HepG2 (cell line): Measurements from ENCODE around the gene NLRC5. TPM values are rescaled to one million over a fixed set of nuclear protein-coding genes. Genes with fewer than 3 reads are reported as not detected.
A peak's percentile ranks its signal among the peaks of the same experiment; 100 is the strongest.

Experiments
- FOXK1 ChIP-seq: sonication (generic); formaldehyde crosslinking; IDR thresholded peaks from 2 replicates; pipeline ENCODE4 v1.4.0; 2020; ENCODE audit warnings: low read depth, missing genetic modification reagents, borderline replicate concordance
- GFI1 ChIP-seq: sonication (generic); formaldehyde crosslinking; IDR thresholded peaks from 2 replicates; pipeline ENCODE4 v1.5.0; 2020; ENCODE audit warnings: missing genetic modification reagents, mild to moderate bottlenecking, borderline replicate concordance
- KDM6A ChIP-seq: IDR thresholded peaks from 2 replicates; pipeline ENCODE4 v1.6.1; 2016; ENCODE audit warnings: low read depth
- MBNL3 ChIP-seq: fragments of 250-450 bp; sonication (Bioruptor Pico); conservative IDR thresholded peaks from 2 replicates; pipeline ENCODE4 v1.8.0; 2022; ENCODE audit warnings: mild to moderate bottlenecking, inconsistent platforms
- MEF2D ChIP-seq: sonication (generic); formaldehyde crosslinking; IDR thresholded peaks from 2 replicates; pipeline ENCODE4 v1.5.1; 2020; ENCODE audit warnings: mild to moderate bottlenecking, missing genetic modification reagents
- MTERF4 ChIP-seq: sonication (generic); formaldehyde crosslinking; IDR thresholded peaks from 2 replicates; pipeline ENCODE4 v1.8.0; 2023; ENCODE audit warnings: mild to moderate bottlenecking, missing genetic modification reagents
- NFATC3 ChIP-seq: sonication (generic); formaldehyde crosslinking; IDR thresholded peaks from 2 replicates; pipeline ENCODE4 v1.5.1; 2020; ENCODE audit warnings: mild to moderate bottlenecking, missing genetic modification reagents
- RAD21 ChIP-seq: fragments of 450-650 bp; formaldehyde crosslinking; IDR thresholded peaks from 2 replicates; pipeline ENCODE4 v1.5.0; 2020; ENCODE audit warnings: mild to moderate bottlenecking
- SAP130 ChIP-seq: IDR thresholded peaks from 2 replicates; pipeline ENCODE4 v1.6.1; 2016; ENCODE audit warnings: low read depth
- SP1 ChIP-seq, 2 experiments: fragments of 450-650 bp in 1 of 2; sonication (generic) in 1 of 2; formaldehyde crosslinking in 1 of 2; IDR thresholded peaks; 2 replicates each; pipeline versions ENCODE4 v1.4.0 to v1.6.1; 2016 to 2020; ENCODE audit warnings: missing genetic modification reagents in 1 of 2
- SRSF1 ChIP-seq: fragments of 200-400 bp; formaldehyde crosslinking; optimal IDR thresholded peaks from 2 replicates; pipeline ENCODE3; 2017; ENCODE audit warnings: mild to moderate bottlenecking, low read depth, low read length, moderate library complexity
- TMF1 ChIP-seq: sonication (generic); formaldehyde crosslinking; IDR thresholded peaks from 2 replicates; pipeline ENCODE4 v1.8.1; 2022; ENCODE audit warnings: low read depth, missing genetic modification reagents
- XRCC5 ChIP-seq: fragments of 200-400 bp; formaldehyde crosslinking; optimal IDR thresholded peaks from 2 replicates; pipeline ENCODE3; 2017; ENCODE audit warnings: mild to moderate bottlenecking, low read length
- ZBTB26 ChIP-seq: IDR thresholded peaks from 2 replicates; pipeline ENCODE4 v1.6.1; 2016; ENCODE audit warnings: missing compliant biosample characterization, missing genetic modification reagents, borderline replicate concordance
- ZMAT3 ChIP-seq: sonication (generic); formaldehyde crosslinking; conservative IDR thresholded peaks from 2 replicates; pipeline ENCODE4 v1.7.0; 2021; ENCODE audit warnings: missing genetic modification reagents
- ZMYM4 ChIP-seq: sonication (generic); formaldehyde crosslinking; IDR thresholded peaks from 2 replicates; pipeline ENCODE4 v1.8.1; 2023; ENCODE audit warnings: mild to moderate bottlenecking, missing genetic modification reagents
- ZNF350 ChIP-seq: sonication (generic); formaldehyde crosslinking; IDR thresholded peaks from 2 replicates; pipeline ENCODE4 v1.4.0; 2020; ENCODE audit warnings: mild to moderate bottlenecking, low read depth, missing genetic modification reagents, borderline replicate concordance
- ZNF354B ChIP-seq: sonication (generic); formaldehyde crosslinking; IDR thresholded peaks from 2 replicates; pipeline ENCODE4 v1.8.0; 2022; ENCODE audit warnings: mild to moderate bottlenecking, missing genetic modification reagents
- ZNF619 ChIP-seq: sonication (generic); formaldehyde crosslinking; IDR thresholded peaks from 2 replicates; pipeline ENCODE4 v1.4.0; 2020; ENCODE audit warnings: mild to moderate bottlenecking, missing genetic modification reagents
- polyA plus RNA-seq, 8 experiments: library from polyadenylated mRNA; depleted of rRNA in 3 of 8; stranded (reverse) in 7 of 8; unstranded in 1 of 8; fragments of >200 nt; fragmentation: Illumina TruSeq in 4 of 8; extraction: Trizol in 4 of 8; gene quantifications; 2 replicates each; pipeline versions ENCODE4 v1.2.1 to v1.2.3, GENCODE V29; 2011 to 2016; ENCODE audit warnings: low read depth in 4 of 8, missing spikeins in 1 of 8, mixed read lengths in 1 of 8; ENCODE audit not compliant: insufficient read depth in 1 of 8
- total RNA-seq, 5 experiments: library from RNA; depleted of rRNA; stranded (reverse); fragments of >200 nt; fragmentation: Illumina TruSeq; extraction: Trizol; gene quantifications; 2 replicates each; pipeline ENCODE4 v1.2.3, GENCODE V29; 2016; ENCODE audit warnings: low read depth in 1 of 5
- TF ChIP-seq, protein P1 (sequence below): sonication (generic); formaldehyde crosslinking; IDR thresholded peaks from 2 replicates; pipeline ENCODE4 v1.4.0; 2020; ENCODE audit warnings: missing genetic modification reagents, low read depth, mild to moderate bottlenecking, borderline replicate concordance
- TF ChIP-seq, protein P2 (sequence below): sonication (generic); formaldehyde crosslinking; IDR thresholded peaks from 2 replicates; pipeline ENCODE4 v1.5.0; 2020; ENCODE audit warnings: missing genetic modification reagents
- TF ChIP-seq, protein P3 (sequence below): sonication (generic); formaldehyde crosslinking; conservative IDR thresholded peaks from 2 replicates; pipeline ENCODE4 v1.4.0; 2020; ENCODE audit warnings: mild to moderate bottlenecking, missing genetic modification reagents, moderate library complexity

The NLRC5 gene
- total and polyA plus RNA-seq, 2 of the 13 experiments (the other 11 are each of a cell fraction or from before 2014, with no cell fraction given), result 6.3 to 12.7 TPM

GRCh38 chr16:57045694-57046381 is 56.5 kb downstream of the NLRC5 start (continued):
- TF ChIP-seq ZNF354B (CRISPR knock-in tag), result no peak
- TF ChIP-seq NFATC3, result no peak
- TF ChIP-seq ZNF350 (CRISPR knock-in tag), result peak; percentile 48; the same call in 1 of the 2 replicates
- peak; percentile 58 for TF ChIP-seq SRSF1
- peak; percentile 26; the same call in 1 of the 2 replicates for TF ChIP-seq ZNF619
- TF ChIP-seq ZMYM4 (CRISPR knock-in tag), result 0 out of 2 replicates have a peak, but pooled peaks have one; percentile 41
- TF ChIP-seq FOXK1, result peak; percentile 73; the same call in 1 of the 2 replicates
- no peak for TF ChIP-seq SP1 (IDR thresholded peaks at IDR 0.05)
- TF ChIP-seq SP1 (CRISPR knock-in tag; IDR thresholded peaks at IDR 0.05), result no peak
- TF ChIP-seq, protein P1, sequence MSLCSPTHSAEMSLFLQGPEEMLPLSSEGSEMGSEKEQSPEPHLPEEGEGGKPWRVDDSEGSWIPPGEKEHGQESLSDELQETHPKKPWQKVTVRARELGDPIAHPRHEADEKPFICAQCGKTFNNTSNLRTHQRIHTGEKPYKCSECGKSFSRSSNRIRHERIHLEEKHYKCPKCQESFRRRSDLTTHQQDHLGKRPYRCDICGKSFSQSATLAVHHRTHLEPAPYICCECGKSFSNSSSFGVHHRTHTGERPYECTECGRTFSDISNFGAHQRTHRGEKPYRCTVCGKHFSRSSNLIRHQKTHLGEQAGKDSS (CRISPR knock-in tag), result peak; percentile 49; the same call in 1 of the 2 replicates
- TF ChIP-seq MEF2D (CRISPR knock-in tag), result peak; percentile 77
- TF ChIP-seq SAP130 (CRISPR knock-in tag), result peak; percentile 57; the same call in 1 of the 2 replicates
- no peak for TF ChIP-seq KDM6A (CRISPR knock-in tag)
- no peak for TF ChIP-seq GFI1 (CRISPR knock-in tag)
- TF ChIP-seq RAD21 (CRISPR knock-in tag), result peak; percentile 83
- TF ChIP-seq MBNL3, result no peak
- peak; percentile 96 for TF ChIP-seq XRCC5
- TF ChIP-seq, protein P2, sequence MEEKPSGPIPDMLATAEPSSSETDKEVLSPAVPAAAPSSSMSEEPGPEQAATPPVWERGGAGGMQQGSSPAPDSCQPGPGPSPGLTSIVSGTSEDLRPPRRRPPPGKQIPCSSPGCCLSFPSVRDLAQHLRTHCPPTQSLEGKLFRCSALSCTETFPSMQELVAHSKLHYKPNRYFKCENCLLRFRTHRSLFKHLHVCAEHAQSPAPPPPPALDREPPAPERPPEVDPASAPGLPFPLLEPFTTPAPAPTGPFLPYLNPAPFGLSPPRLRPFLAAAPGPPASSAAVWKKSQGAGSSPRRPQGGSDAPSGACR, result 0 out of 2 replicates have a peak, but pooled peaks have one; percentile 16
- no peak for TF ChIP-seq ZMAT3 (CRISPR knock-in tag)
- no peak for TF ChIP-seq MTERF4 (CRISPR knock-in tag)
- no peak for TF ChIP-seq ZBTB26 (CRISPR knock-in tag)
- TF ChIP-seq TMF1, result no peak
- TF ChIP-seq, protein P3, sequence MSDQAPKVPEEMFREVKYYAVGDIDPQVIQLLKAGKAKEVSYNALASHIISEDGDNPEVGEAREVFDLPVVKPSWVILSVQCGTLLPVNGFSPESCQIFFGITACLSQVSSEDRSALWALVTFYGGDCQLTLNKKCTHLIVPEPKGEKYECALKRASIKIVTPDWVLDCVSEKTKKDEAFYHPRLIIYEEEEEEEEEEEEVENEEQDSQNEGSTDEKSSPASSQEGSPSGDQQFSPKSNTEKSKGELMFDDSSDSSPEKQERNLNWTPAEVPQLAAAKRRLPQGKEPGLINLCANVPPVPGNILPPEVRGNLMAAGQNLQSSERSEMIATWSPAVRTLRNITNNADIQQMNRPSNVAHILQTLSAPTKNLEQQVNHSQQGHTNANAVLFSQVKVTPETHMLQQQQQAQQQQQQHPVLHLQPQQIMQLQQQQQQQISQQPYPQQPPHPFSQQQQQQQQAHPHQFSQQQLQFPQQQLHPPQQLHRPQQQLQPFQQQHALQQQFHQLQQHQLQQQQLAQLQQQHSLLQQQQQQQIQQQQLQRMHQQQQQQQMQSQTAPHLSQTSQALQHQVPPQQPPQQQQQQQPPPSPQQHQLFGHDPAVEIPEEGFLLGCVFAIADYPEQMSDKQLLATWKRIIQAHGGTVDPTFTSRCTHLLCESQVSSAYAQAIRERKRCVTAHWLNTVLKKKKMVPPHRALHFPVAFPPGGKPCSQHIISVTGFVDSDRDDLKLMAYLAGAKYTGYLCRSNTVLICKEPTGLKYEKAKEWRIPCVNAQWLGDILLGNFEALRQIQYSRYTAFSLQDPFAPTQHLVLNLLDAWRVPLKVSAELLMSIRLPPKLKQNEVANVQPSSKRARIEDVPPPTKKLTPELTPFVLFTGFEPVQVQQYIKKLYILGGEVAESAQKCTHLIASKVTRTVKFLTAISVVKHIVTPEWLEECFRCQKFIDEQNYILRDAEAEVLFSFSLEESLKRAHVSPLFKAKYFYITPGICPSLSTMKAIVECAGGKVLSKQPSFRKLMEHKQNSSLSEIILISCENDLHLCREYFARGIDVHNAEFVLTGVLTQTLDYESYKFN (CRISPR knock-in tag), result 0 out of 2 replicates have a peak, but pooled peaks have one; percentile 36
